Common myeloid progenitor, CD34-positive (primary cell): ENCODE measurements around the gene FBXW5.

ENCODE experiments used
- CTCF ChIA-PET: fragments of 350-600 bp; sonication (Branson Sonifier 250); formaldehyde crosslinking; loops from one replicate; lab custom pipeline; 2021; ENCODE audit warnings: antibody characterized with exemption; lab: Charles Lee
- POLR2A ChIA-PET: fragments of 350-600 bp; sonication (Branson Sonifier 250); formaldehyde crosslinking; loops from one replicate; lab custom pipeline; 2021; ENCODE audit warnings: antibody characterized with exemption; lab: Charles Lee
- DNase-seq, 3 donors: peaks; one replicate each; pipeline versions ENCODE4 v3.0.0 to v3.0.0-alpha.2; 2013
- H3K27ac ChIP-seq, 2 experiments: 1 replicate in 1 of 2; 2 replicates in 1 of 2; pipeline ENCODE4 v1.7.0; 2013; ENCODE audit warnings: inconsistent platforms in 2 of 2, low read length in 2 of 2, mild to moderate bottlenecking in 2 of 2, low read depth in 1 of 2, moderate library complexity in 1 of 2; ENCODE audit not compliant: severe bottlenecking in 2 of 2, insufficient read depth in 1 of 2, poor library complexity in 1 of 2
- H3K27me3 ChIP-seq, 5 experiments: replicated peaks in 2 of 5; 1 replicate in 3 of 5; 2 replicates in 2 of 5; pipeline versions ENCODE4 v1.6.1 to v1.7.0; 2013; ENCODE audit warnings: low read length in 4 of 5, mild to moderate bottlenecking in 2 of 5, moderate library complexity in 2 of 5, inconsistent platforms in 1 of 5; ENCODE audit not compliant: insufficient read depth in 5 of 5, control insufficient read depth in 4 of 5
- H3K36me3 ChIP-seq, 4 experiments: 1 replicate in 2 of 4; 2 replicates in 2 of 4; pipeline versions ENCODE4 v1.6.1 to v1.7.0; 2013; ENCODE audit warnings: low read length in 3 of 4, control low read depth in 1 of 4, mild to moderate bottlenecking in 1 of 4; ENCODE audit not compliant: control insufficient read depth in 4 of 4, insufficient read depth in 4 of 4
- H3K4me1 ChIP-seq, 4 experiments: 1 replicate in 3 of 4; 2 replicates in 1 of 4; pipeline versions ENCODE4 v1.6.1 to v1.7.1; 2013; ENCODE audit warnings: low read length in 3 of 4, mild to moderate bottlenecking in 3 of 4, control low read depth in 1 of 4, inconsistent platforms in 1 of 4, moderate library complexity in 1 of 4; ENCODE audit not compliant: control insufficient read depth in 4 of 4, insufficient read depth in 4 of 4; ENCODE audit errors: control extremely low read depth in 1 of 4
- H3K4me3 ChIP-seq, 7 experiments: 1 replicate in 4 of 7; 2 replicates in 3 of 7; pipeline versions ENCODE4 v1.5.1 to v1.7.0; 2013; ENCODE audit warnings: mild to moderate bottlenecking in 7 of 7, low read length in 6 of 7, moderate library complexity in 6 of 7, inconsistent platforms in 2 of 7, low read depth in 2 of 7, control low read depth in 1 of 7; ENCODE audit not compliant: insufficient read depth in 4 of 7, control insufficient read depth in 1 of 7; ENCODE audit errors: extremely low read depth in 1 of 7
- H3K9me3 ChIP-seq, 5 experiments: 1 replicate in 4 of 5; 2 replicates in 1 of 5; pipeline versions ENCODE4 v1.6.1 to v1.7.1; 2013; ENCODE audit warnings: low read length in 4 of 5, mild to moderate bottlenecking in 2 of 5, inconsistent platforms in 1 of 5, low read depth in 1 of 5, moderate library complexity in 1 of 5; ENCODE audit not compliant: control insufficient read depth in 4 of 5, insufficient read depth in 2 of 5; ENCODE audit errors: control extremely low read depth in 1 of 5
- WGBS: methylation state at CpG from one replicate; pipeline ENCODE4 v1.1.5; 2013; ENCODE audit not compliant: insufficient coverage; 5-methylcytosine and 5-hydroxymethylcytosine counted together

FBXW5 gene

GRCh38 chr9:136972335-136972734 is 27.8 kb upstream of the FBXW5 start:
- Histone ChIP-seq H3K27ac (no peak overlapping the region), H3K4me1 (peaks cover 0 to 30% (median 27%) of the 10 kb centered on the region in 4 experiments), H3K27me3 (peaks cover 0 to under 1% (median 0%) of the 10 kb centered on the region in 5 experiments), H3K9me3 (no peaks in the 10 kb centered on the region), H3K4me3 (no peak overlapping the region), H3K36me3 (no peaks in the 10 kb centered on the region)
- CTCF ChIA-PET = interaction anchor here (1.3 kb wide), 1 partner anchor 26 kb away, joined by 3 read pairs; no protein-coding TSS in a partner anchor
- no peak for DNase-seq
- 95% methylated on average over 11 of the region's 11 CpGs for WGBS
- POLR2A ChIA-PET = no interaction called here

- CTCF ChIA-PET = interaction anchor here (1.2 to 1.3 kb wide), 2 partner anchors 26 to 129 kb away, joined by 3 read pairs; partner anchors contain the start of gene AJM1
- 90% methylated on average over 14 of the region's 14 CpGs for WGBS
- POLR2A ChIA-PET = interaction anchor here (0.6 kb wide), 1 partner anchor 27 kb away, joined by 3 read pairs; the partner anchor contains the start of gene C8G
Measured at GRCh38 chr9:136971746-136972145, 27.2 kb upstream of the FBXW5 start.

GRCh38 chr9:136970361-136970760 is 25.8 kb upstream of the FBXW5 start:
- WGBS = 97% methylated on average over 6 of the region's 11 CpGs
- POLR2A ChIA-PET = no interaction called here
- H3K4me3 ChIP-seq = no peak overlapping the region
- CTCF ChIA-PET = interaction anchor here (1.2 kb wide), 1 partner anchor 20 kb away, joined by 3 read pairs; no protein-coding TSS in a partner anchor
- H3K4me1 ChIP-seq = peaks cover 0 to 17% (median 14%) of the 10 kb centered on the region in 4 experiments
- DNase-seq = no peak
- no peak overlapping the region for H3K27ac ChIP-seq
- no peaks in the 10 kb centered on the region for H3K36me3 ChIP-seq
- no peaks in the 10 kb centered on the region for H3K9me3 ChIP-seq
- H3K27me3 ChIP-seq = peaks cover 0 to 2% (median 0%) of the 10 kb centered on the region in 5 experiments

More at GRCh38 chr9:136971746-136972145, 27.2 kb upstream of the FBXW5 start:
- no peak for DNase-seq
- no peak overlapping the region for H3K27ac ChIP-seq
- peaks cover 0 to 25% (median 22%) of the 10 kb centered on the region in 4 experiments for H3K4me1 ChIP-seq
- H3K27me3 ChIP-seq = no peaks in the 10 kb centered on the region
- H3K4me3 ChIP-seq = no peak overlapping the region
- no peaks in the 10 kb centered on the region for H3K36me3 ChIP-seq
- H3K9me3 ChIP-seq = no peaks in the 10 kb centered on the region

DNA sequence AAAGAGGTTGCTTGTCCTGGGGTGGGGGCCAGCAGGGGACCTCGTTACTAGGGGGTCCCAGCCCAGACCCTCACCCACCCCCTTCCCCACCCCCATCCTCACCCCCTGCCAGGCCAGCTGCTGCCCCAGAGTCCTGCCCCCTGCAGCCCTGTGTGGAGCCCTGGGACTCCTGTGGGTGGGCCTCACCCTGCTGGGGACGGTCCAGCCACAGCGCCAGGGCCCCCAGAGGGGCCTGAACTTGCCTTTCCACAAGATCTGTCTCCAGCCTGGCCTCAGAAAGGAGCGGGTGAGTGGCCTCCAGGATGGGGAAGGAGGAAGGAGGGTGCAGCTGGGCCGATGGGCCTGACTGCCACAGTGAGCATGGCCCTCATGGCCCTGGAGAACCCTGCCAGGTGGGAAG is 25.2 kb upstream of the FBXW5 start:
- H3K27me3 ChIP-seq = peaks cover 0 to 2% (median 0%) of the 10 kb centered on the region in 5 experiments
- H3K36me3 ChIP-seq = no peaks in the 10 kb centered on the region
- H3K4me1 ChIP-seq = peaks cover 0 to 11% (median 8%) of the 10 kb centered on the region in 4 experiments
- ChIA-PET CTCF (no interaction called here), POLR2A (no interaction called here)
- no peak overlapping the region for H3K4me3 ChIP-seq
- no peaks in the 10 kb centered on the region for H3K9me3 ChIP-seq
- DNase-seq = no peak
- no peak overlapping the region for H3K27ac ChIP-seq
- WGBS = 83% methylated on average over 4 of the region's 5 CpGs

DNA sequence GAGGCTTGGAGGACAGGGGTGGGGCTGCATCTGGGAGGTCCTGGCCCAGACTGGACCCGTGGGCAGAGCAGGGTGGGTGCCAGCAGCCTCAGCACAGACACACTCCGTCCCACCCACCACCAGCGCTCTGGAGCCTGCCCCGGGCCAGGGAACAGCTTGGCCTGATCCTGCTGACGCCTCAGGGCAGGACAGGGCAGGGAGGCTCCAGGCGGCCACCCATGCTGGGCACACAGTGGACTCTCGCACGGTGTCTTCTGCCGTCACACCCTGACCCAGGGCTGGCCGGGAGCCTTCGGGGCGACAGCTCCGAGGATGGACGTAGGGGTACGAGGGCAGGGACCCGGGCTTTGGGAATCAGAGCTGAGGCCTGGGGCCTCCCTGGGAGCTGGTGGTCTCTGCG is 24.6 kb upstream of the FBXW5 start:
- WGBS = 93% methylated on average over 15 of the region's 17 CpGs
- no peak for DNase-seq
- H3K27me3 ChIP-seq = peaks cover 0 to 2% (median 0%) of the 10 kb centered on the region in 5 experiments
- H3K9me3 ChIP-seq = no peaks in the 10 kb centered on the region
- POLR2A ChIA-PET = no interaction called here
- H3K36me3 ChIP-seq = no peaks in the 10 kb centered on the region
- peaks cover 0 to 8% (median 7%) of the 10 kb centered on the region in 4 experiments for H3K4me1 ChIP-seq
- H3K27ac ChIP-seq = no peak overlapping the region
- H3K4me3 ChIP-seq = no peak overlapping the region
- CTCF ChIA-PET = interaction anchor here (1.1 kb wide), 1 partner anchor 66 kb away, joined by 4 read pairs; no protein-coding TSS in a partner anchor

- POLR2A ChIA-PET = no interaction called here
- CTCF ChIA-PET = interaction anchor here (1.1 kb wide), 1 partner anchor 66 kb away, joined by 4 read pairs; no protein-coding TSS in a partner anchor
Measured at GRCh38 chr9:136968333-136969127, 24.0 kb upstream of the FBXW5 start.

More at GRCh38 chr9:136968333-136969127, 24.0 kb upstream of the FBXW5 start:
- DNase-seq = no peak
- H3K27ac ChIP-seq = no peak overlapping the region
- peaks cover 0 to 2% (median 0%) of the 10 kb centered on the region in 5 experiments for H3K27me3 ChIP-seq
- no peaks in the 10 kb centered on the region for H3K9me3 ChIP-seq
- H3K36me3 ChIP-seq = no peaks in the 10 kb centered on the region
- peaks cover 0 to 8% (median 7%) of the 10 kb centered on the region in 4 experiments for H3K4me1 ChIP-seq
- no peak overlapping the region for H3K4me3 ChIP-seq
- WGBS = 90% methylated on average over 16 of the region's 17 CpGs
